A549 (cell line): Measurements from ENCODE around the gene CCL1.

Experiments
- EHMT2 ChIP-seq: fragments of 200-600 bp; sonication (generic); IDR thresholded peaks from 2 replicates; pipeline ENCODE4 v1.6.1; 2016; ENCODE audit warnings: antibody characterized with exemption, low read depth, mild to moderate bottlenecking, moderate library complexity
- HOXA7 ChIP-seq: fragments of 250-450 bp; sonication (Bioruptor Pico); IDR thresholded peaks from 2 replicates; pipeline ENCODE4 v1.5.0; 2020; ENCODE audit warnings: mild to moderate bottlenecking, moderate library complexity
- MYC ChIP-seq: IDR thresholded peaks from 2 replicates; pipeline ENCODE4 v1.6.1; 2012; ENCODE audit warnings: mild to moderate bottlenecking, inconsistent platforms, low read length, improper control_type of control experiment, borderline replicate concordance
- NFE2L2 ChIP-seq: fragments of 150-350 bp; conservative IDR thresholded peaks from 2 replicates; pipeline ENCODE4 v1.6.1; 2014; ENCODE audit warnings: low read length
- NPAS2 ChIP-seq: fragments of 250-450 bp; sonication (Bioruptor Pico); IDR thresholded peaks from 2 replicates; pipeline ENCODE4 v1.8.0; 2022; ENCODE audit warnings: mild to moderate bottlenecking, moderate library complexity, borderline replicate concordance
- POLR2A ChIP-seq: IDR thresholded peaks from 2 replicates; pipeline ENCODE4 v1.6.1; 2012; ENCODE audit warnings: mild to moderate bottlenecking, low read length
- POLR2AphosphoS2 ChIP-seq: conservative IDR thresholded peaks from 2 replicates; pipeline ENCODE4 v1.6.1; 2012; ENCODE audit warnings: low read length, improper control_type of control experiment, inconsistent platforms
- RAD21 ChIP-seq, 2 experiments: fragments of >200 bp in 1 of 2; sonication (Bioruptor Twin) in 1 of 2; formaldehyde crosslinking in 1 of 2; IDR thresholded peaks in 1 of 2; conservative IDR thresholded peaks in 1 of 2; 2 replicates in 1 of 2; 3 replicates in 1 of 2; pipeline ENCODE4 v1.6.1; 2012 to 2018; ENCODE audit warnings: inconsistent platforms in 1 of 2
- SMC3 ChIP-seq: fragments of >200 bp; sonication (Bioruptor Twin); formaldehyde crosslinking; IDR thresholded peaks from 3 replicates; pipeline ENCODE4 v1.6.1; 2018; ENCODE audit warnings: inconsistent platforms
- TF ChIP-seq, protein P1 (sequence below): fragments of >200 bp; sonication (Bioruptor Twin); formaldehyde crosslinking; IDR thresholded peaks from 3 replicates; pipeline ENCODE4 v1.5.1; 2016

GRCh38 chr17:34314279-34314678 lies 48.8 kb downstream of the CCL1 start:
- no peak for TF ChIP-seq POLR2AphosphoS2
- TF ChIP-seq POLR2A: no peak
- TF ChIP-seq HOXA7 (CRISPR knock-in tag): no peak
- no peak for TF ChIP-seq RAD21 (conservative IDR thresholded peaks at IDR 0.05 in 1 of 2, IDR thresholded peaks at IDR 0.05 in 1 of 2)
- TF ChIP-seq EHMT2: no peak
- TF ChIP-seq NFE2L2: no peak
- TF ChIP-seq, protein P1, sequence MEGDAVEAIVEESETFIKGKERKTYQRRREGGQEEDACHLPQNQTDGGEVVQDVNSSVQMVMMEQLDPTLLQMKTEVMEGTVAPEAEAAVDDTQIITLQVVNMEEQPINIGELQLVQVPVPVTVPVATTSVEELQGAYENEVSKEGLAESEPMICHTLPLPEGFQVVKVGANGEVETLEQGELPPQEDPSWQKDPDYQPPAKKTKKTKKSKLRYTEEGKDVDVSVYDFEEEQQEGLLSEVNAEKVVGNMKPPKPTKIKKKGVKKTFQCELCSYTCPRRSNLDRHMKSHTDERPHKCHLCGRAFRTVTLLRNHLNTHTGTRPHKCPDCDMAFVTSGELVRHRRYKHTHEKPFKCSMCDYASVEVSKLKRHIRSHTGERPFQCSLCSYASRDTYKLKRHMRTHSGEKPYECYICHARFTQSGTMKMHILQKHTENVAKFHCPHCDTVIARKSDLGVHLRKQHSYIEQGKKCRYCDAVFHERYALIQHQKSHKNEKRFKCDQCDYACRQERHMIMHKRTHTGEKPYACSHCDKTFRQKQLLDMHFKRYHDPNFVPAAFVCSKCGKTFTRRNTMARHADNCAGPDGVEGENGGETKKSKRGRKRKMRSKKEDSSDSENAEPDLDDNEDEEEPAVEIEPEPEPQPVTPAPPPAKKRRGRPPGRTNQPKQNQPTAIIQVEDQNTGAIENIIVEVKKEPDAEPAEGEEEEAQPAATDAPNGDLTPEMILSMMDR: no peak
- TF ChIP-seq SMC3: no peak
- no peak for TF ChIP-seq MYC
- no peak for TF ChIP-seq NPAS2
